Upper lobe of left lung (tissue), 6 donors: ENCODE results near the gene NKX6-2. TPM values are rescaled to one million over a fixed set of nuclear protein-coding genes. Genes with fewer than 3 reads are reported as not detected.
A peak's percentile ranks its signal among the peaks of the same experiment; 100 is the strongest.

Source experiments
- ATAC-seq, 2 donors: fragments of 200-7000 bp; cut with Tn5 transposase; one replicate each; pipeline ENCODE4 v1.9.1; 2022; ENCODE audit warnings: mild to moderate bottlenecking in 2 of 2, moderate library complexity in 2 of 2; ENCODE audit not compliant: low FRiP score in 2 of 2
- DNase-seq, 2 donors: peaks; one replicate each; pipeline ENCODE4 v3.0.0-alpha.2; 2019 to 2020
- H3K27ac ChIP-seq, 4 donors: fragments of 200-600 bp; sonication (generic); one replicate each; pipeline ENCODE4 v1.5.1; 2016 to 2019
- H3K27me3 ChIP-seq, 4 donors: fragments of 200-600 bp; sonication (generic); one replicate each; pipeline ENCODE4 v1.5.1; 2017 to 2019
- H3K36me3 ChIP-seq, 4 donors: fragments of 200-600 bp; sonication (generic); one replicate each; pipeline ENCODE4 v1.5.1; 2016 to 2019
- H3K4me1 ChIP-seq, 4 donors: fragments of 200-600 bp; sonication (generic); one replicate each; pipeline ENCODE4 v1.5.1; 2018 to 2019
- H3K4me3 ChIP-seq, 4 donors: fragments of 200-600 bp; sonication (generic); one replicate each; pipeline ENCODE4 v1.5.1; 2017 to 2019; ENCODE audit warnings: mild to moderate bottlenecking in 2 of 4, moderate library complexity in 1 of 4
- H3K9me3 ChIP-seq, 4 donors: fragments of 200-600 bp; sonication (generic); one replicate each; pipeline ENCODE4 v1.5.1; 2018 to 2019
- EP300 ChIP-seq, 4 donors: sonication (generic); formaldehyde crosslinking; IDR thresholded peaks; one replicate each; pipeline ENCODE4 v1.5.1; 2017; ENCODE audit warnings: antibody characterized with exemption in 4 of 4, control low read depth in 2 of 4
- POLR2A ChIP-seq, 4 donors: fragments of 450-650 bp; IDR thresholded peaks; one replicate each; pipeline ENCODE4 v1.5.1; 2016 to 2017; ENCODE audit warnings: antibody characterized with exemption in 4 of 4, mild to moderate bottlenecking in 2 of 4
- POLR2AphosphoS5 ChIP-seq, 2 donors: sonication (generic); formaldehyde crosslinking; IDR thresholded peaks; one replicate each; pipeline ENCODE4 v1.5.1; 2017; ENCODE audit warnings: antibody characterized with exemption in 2 of 2
- whole genome bisulfite sequencing, 2 donors: methylation state at CpG; one replicate each; pipeline ENCODE4 v1.1.5; 2017 to 2018; 5-methylcytosine and 5-hydroxymethylcytosine counted together
- total RNA-seq, 6 donors: library from RNA; depleted of rRNA in 4 of 6; stranded (reverse); fragments of >200 nt in 4 of 6; gene quantifications; one replicate each; pipeline versions ENCODE4 v1.1.0 to v1.2.1, GENCODE V29; 2016 to 2021
- TF ChIP-seq, protein P1 (sequence below), 6 experiments: fragments of 450-650 bp in 4 of 6; fragments of 200-600 bp in 2 of 6; sonication (generic) in 2 of 6; IDR thresholded peaks; one replicate each; pipeline ENCODE4 v1.5.1; 2016 to 2019; ENCODE audit warnings: antibody characterized with exemption in 6 of 6
- donor health status: DM: no; HTN: no; CAD: no; lungs with moderate emphysema.
- donor health status: DM: no; HTN: yes; CAD: no; lungs with severe emphysema.

Gene NKX6-2
- total RNA-seq, 6 donors from 2014 or later, result not detected

DNA sequence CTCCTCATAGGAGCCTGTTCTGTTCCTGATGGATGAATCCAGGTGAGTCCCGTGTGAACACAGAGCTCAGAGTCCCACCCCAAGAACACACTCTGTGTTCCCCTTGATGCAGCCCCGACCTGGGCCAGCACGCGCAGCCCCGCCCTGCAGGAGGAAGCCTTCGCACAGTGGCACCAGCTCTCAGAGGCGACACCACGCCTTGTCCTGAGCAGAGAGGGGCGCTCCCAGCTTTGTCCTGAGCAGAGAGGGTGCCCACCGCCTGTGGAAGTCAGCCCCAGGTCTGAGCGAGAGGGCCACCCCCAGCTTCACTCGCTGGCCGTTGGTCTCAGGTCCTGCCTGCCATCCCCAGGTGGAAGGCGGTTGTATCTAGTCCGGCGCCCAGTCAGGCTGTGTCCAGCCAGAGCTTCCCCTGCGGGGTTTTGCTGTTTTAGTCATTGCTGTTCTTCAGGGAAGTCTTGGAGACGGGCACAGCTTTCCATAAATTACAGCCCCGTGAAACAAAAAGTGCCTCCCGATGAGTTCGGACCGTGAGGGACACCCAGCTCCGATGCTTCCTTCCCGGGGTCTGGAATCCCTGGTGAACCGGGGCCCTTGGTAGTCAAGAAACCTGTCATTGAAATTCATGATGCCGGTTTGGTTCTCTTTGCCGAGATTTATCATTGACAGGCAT is 43.6 kb downstream of the NKX6-2 start:
- no peak for ATAC-seq
- WGBS, 2 donors, result 91 to 92% methylated on average over 12 to 27 of the region's 27 CpGs

DNA sequence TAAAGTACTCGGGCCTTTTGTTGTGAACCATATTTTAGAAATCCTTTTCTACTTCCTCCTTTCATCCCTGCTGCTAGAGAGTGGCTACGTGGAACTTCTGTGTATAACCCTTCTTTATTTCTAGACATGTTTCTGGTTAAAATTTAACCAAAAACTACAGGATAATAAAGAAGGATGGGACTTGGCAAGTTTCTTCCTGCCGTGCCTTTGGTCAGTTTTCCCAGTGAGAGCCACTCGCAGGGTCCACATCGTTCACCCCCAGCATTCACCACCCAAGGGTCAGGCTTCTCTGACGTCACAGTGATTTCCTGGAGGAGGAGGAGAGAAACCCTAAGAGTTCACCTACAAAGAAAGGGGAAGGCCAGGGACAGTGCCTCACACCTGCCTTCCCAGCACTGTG is 45.4 kb downstream of the NKX6-2 start:
- ATAC-seq (no peak), DNase-seq (no peak)
- WGBS, 2 donors, result 81 to 86% methylated on average over 6 of the region's 6 CpGs
- Histone ChIP-seq H3K4me1 (no peaks in the 10 kb centered on the region), H3K4me3 (no peak overlapping the region), H3K27ac (no peak overlapping the region), H3K27me3 (no peaks in the 10 kb centered on the region), H3K36me3 (peaks cover 0 to 40% (median 17%) of the 10 kb centered on the region in 4 donors), H3K9me3 (no peaks in the 10 kb centered on the region)
- TF ChIP-seq POLR2A (IDR thresholded peaks at IDR 0.05) (no peak), POLR2AphosphoS5 (IDR thresholded peaks at IDR 0.05) (no peak), EP300 (IDR thresholded peaks at IDR 0.05) (no peak)
- TF ChIP-seq, protein P1, sequence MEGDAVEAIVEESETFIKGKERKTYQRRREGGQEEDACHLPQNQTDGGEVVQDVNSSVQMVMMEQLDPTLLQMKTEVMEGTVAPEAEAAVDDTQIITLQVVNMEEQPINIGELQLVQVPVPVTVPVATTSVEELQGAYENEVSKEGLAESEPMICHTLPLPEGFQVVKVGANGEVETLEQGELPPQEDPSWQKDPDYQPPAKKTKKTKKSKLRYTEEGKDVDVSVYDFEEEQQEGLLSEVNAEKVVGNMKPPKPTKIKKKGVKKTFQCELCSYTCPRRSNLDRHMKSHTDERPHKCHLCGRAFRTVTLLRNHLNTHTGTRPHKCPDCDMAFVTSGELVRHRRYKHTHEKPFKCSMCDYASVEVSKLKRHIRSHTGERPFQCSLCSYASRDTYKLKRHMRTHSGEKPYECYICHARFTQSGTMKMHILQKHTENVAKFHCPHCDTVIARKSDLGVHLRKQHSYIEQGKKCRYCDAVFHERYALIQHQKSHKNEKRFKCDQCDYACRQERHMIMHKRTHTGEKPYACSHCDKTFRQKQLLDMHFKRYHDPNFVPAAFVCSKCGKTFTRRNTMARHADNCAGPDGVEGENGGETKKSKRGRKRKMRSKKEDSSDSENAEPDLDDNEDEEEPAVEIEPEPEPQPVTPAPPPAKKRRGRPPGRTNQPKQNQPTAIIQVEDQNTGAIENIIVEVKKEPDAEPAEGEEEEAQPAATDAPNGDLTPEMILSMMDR (IDR thresholded peaks at IDR 0.05), result no peak

More for the DNA sequence above, 43.6 kb downstream of the NKX6-2 start:
- TF ChIP-seq, protein P1 (IDR thresholded peaks at IDR 0.05), result no peak
- TF ChIP-seq EP300 (IDR thresholded peaks at IDR 0.05) (no peak), POLR2A (IDR thresholded peaks at IDR 0.05) (no peak), POLR2AphosphoS5 (IDR thresholded peaks at IDR 0.05) (no peak)
- Histone ChIP-seq H3K9me3 (no peaks in the 10 kb centered on the region), H3K27me3 (no peaks in the 10 kb centered on the region), H3K4me3 (no peak overlapping the region), H3K27ac (no peak overlapping the region), H3K36me3 (peaks cover 0 to 28% (median 13%) of the 10 kb centered on the region in 4 donors), H3K4me1 (no peaks in the 10 kb centered on the region)
- DNase-seq, result peak in 1 of 2 donors; percentile 59

DNA sequence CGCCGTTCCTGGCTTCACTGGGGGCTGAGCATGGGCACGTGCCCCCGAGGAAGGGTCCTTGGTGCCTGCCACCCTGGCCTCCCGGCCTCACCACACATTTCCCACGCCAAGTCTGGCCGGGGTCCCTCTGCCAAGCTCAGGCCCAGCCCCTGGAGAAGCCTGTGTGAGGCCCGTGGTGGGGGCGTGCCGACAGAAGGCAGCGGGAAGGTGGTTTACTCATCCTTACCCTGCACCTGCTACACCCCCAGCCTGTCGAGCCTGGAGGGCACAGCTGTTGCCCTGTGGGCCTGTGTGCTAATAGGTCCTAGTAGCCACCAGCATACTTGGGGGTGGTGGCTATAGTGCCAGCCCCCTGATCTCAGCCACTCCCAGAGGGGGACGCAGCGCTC is 46.7 kb downstream of the NKX6-2 start:
- TF ChIP-seq POLR2AphosphoS5 (IDR thresholded peaks at IDR 0.05) (no peak), EP300 (IDR thresholded peaks at IDR 0.05) (no peak), POLR2A (IDR thresholded peaks at IDR 0.05) (no peak)
- TF ChIP-seq, protein P1 (IDR thresholded peaks at IDR 0.05), result no peak
- no peaks in the 10 kb centered on the region for H3K27me3 ChIP-seq
- H3K27ac ChIP-seq, result no peak overlapping the region
- H3K4me1 ChIP-seq, result no peaks in the 10 kb centered on the region
- DNase-seq (peak in 1 of 2 donors; percentile 68), ATAC-seq (no peak)
- no peaks in the 10 kb centered on the region for H3K9me3 ChIP-seq
- no peak overlapping the region for H3K4me3 ChIP-seq
- 88 to 97% methylated on average over 9 to 14 of the region's 14 CpGs for WGBS, 2 donors
- H3K36me3 ChIP-seq, result peaks cover 0 to 51% (median 17%) of the 10 kb centered on the region in 4 donors

DNA sequence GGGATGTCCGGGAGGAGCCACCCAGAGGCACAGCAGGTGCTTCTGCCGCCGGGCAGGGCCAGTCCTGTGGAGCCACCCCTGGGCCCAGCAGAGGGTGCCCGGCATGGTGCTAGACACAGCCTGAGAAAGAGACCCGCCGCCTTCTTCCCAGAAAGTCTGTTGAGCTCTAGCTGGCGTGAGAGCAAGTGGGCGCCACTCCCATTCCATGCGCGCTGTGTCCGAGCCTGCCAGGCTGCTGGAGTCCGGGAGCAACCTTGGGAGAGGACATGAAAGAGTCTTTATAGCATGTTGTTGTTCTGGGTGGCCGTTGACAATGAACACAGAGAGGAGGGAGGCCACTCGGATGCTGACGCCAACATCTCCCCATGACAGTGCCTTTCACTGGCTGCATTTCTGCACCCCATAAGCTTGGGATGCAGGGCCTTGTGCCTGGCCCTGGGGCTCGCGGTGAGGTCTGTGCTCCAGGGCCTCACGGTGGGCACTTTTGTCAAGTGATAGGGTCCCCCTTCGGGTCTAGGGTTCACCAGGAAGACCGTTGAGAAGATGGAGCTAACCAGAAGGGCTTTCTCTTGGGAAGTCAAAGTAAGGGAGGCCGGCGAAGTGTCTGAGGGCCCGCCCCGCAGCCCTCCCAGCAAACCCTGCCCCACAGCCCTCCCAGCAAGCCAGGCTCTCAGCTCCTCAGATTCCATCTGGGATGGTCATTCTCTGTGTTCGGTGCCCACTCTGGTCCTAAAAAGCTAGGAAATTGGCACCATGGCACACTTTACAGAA is 47.3 kb downstream of the NKX6-2 start:
- peak in 1 of 2 donors; percentile 59 for DNase-seq
- H3K36me3 ChIP-seq, result peaks cover 0 to 51% (median 21%) of the 10 kb centered on the region in 4 donors
- ATAC-seq, result no peak
- no peak overlapping the region for H3K4me3 ChIP-seq
- TF ChIP-seq, protein P1 (IDR thresholded peaks at IDR 0.05), result no peak
- TF ChIP-seq EP300 (IDR thresholded peaks at IDR 0.05) (no peak), POLR2A (IDR thresholded peaks at IDR 0.05) (no peak), POLR2AphosphoS5 (IDR thresholded peaks at IDR 0.05) (no peak)
- 93 to 95% methylated on average over 12 to 21 of the region's 25 CpGs for WGBS, 2 donors
- no peaks in the 10 kb centered on the region for H3K27me3 ChIP-seq
- no peak overlapping the region for H3K27ac ChIP-seq
- H3K4me1 ChIP-seq, result no peaks in the 10 kb centered on the region
- H3K9me3 ChIP-seq, result no peaks in the 10 kb centered on the region
